ENCODE results near the gene IRX5.

IRX5 gene

GRCh38 chr16:54932737-54933254 is 2.1 kb downstream of the IRX5 start:
- peak; percentile 29 for TF ChIP-seq CTCF (IDR thresholded peaks at IDR 0.05; ENCODE audit: low read depth, low read length, missing control alignments)
- peak overlapping the region; percentile 78 for H3K4me3 ChIP-seq (ENCODE audit: low read depth, low read length)
- DNase-seq (ENCODE audit: low read depth) = no peak
- in situ Hi-C loops (cut with HindIII; ENCODE audit: low sequenced_read_pairs) = loop anchor here (10.0 kb wide), 2 partner anchors 322 to 1158 kb away; no protein-coding TSS in a partner anchor

- peak overlapping the region; percentile 78 for H3K4me3 ChIP-seq (ENCODE audit: low read depth, low read length)
- no peak for TF ChIP-seq CTCF (IDR thresholded peaks at IDR 0.05; ENCODE audit: low read depth, low read length, missing control alignments)
- no peak for DNase-seq (ENCODE audit: low read depth)
- in situ Hi-C loops (cut with HindIII; ENCODE audit: low sequenced_read_pairs) = loop anchor here (10.0 kb wide), 2 partner anchors 321 to 1159 kb away; no protein-coding TSS in a partner anchor
Measured at GRCh38 chr16:54933281-54934011, 2.8 kb downstream of the IRX5 start.

- in situ Hi-C loops (cut with HindIII; ENCODE audit: low sequenced_read_pairs) = loop anchor here (5.0 to 10.0 kb wide), 3 partner anchors 320 to 1160 kb away; no protein-coding TSS in a partner anchor
Measured at GRCh38 chr16:54934481-54935265, 4.0 kb downstream of the IRX5 start.

GRCh38 chr16:54935266-54935968 is 4.8 kb downstream of the IRX5 start:
- no peak for TF ChIP-seq CTCF (IDR thresholded peaks at IDR 0.05; ENCODE audit: low read depth, low read length, missing control alignments)
- no peak for DNase-seq (ENCODE audit: low read depth)
- peak overlapping the region; percentile 51 for H3K4me3 ChIP-seq (ENCODE audit: low read depth, low read length)
- in situ Hi-C loops (cut with HindIII; ENCODE audit: low sequenced_read_pairs) = loop anchor here (5.0 to 10.0 kb wide), 3 partner anchors 319 to 1161 kb away; no protein-coding TSS in a partner anchor

More at GRCh38 chr16:54934481-54935265, 4.0 kb downstream of the IRX5 start:
- peak; percentile 35 for TF ChIP-seq CTCF (IDR thresholded peaks at IDR 0.05; ENCODE audit: low read depth, low read length, missing control alignments)
- no peak for DNase-seq (ENCODE audit: low read depth)
- H3K4me3 ChIP-seq (ENCODE audit: low read depth, low read length) = peak overlapping the region; percentile 51

GRCh38 chr16:54936201-54936978 is 5.7 kb downstream of the IRX5 start:
- in situ Hi-C loops (cut with HindIII; ENCODE audit: low sequenced_read_pairs) = loop anchor here (5.0 to 10.0 kb wide), 3 partner anchors 318 to 1162 kb away; no protein-coding TSS in a partner anchor
- no peak for TF ChIP-seq CTCF (IDR thresholded peaks at IDR 0.05; ENCODE audit: low read depth, low read length, missing control alignments)
- H3K4me3 ChIP-seq (ENCODE audit: low read depth, low read length) = peak overlapping the region; percentile 51
- DNase-seq (ENCODE audit: low read depth) = no peak

Measured in astrocyte of the cerebellum (primary cell).